A549 (cell line): Measurements from ENCODE around the gene CCDC34.

Experiments used
- HEYL ChIP-seq: fragments of 250-450 bp; sonication (Bioruptor Pico); IDR thresholded peaks from 2 replicates; pipeline ENCODE4 v1.8.0; 2021; ENCODE audit warnings: mild to moderate bottlenecking, moderate library complexity
- MAZ ChIP-seq: fragments of 150-350 bp; IDR thresholded peaks from 2 replicates; pipeline ENCODE4 v1.6.1; 2014; ENCODE audit warnings: antibody characterized with exemption, low read depth, low read length, borderline replicate concordance
- POLR2A ChIP-seq: IDR thresholded peaks from 2 replicates; pipeline ENCODE4 v1.6.1; 2012; ENCODE audit warnings: mild to moderate bottlenecking, low read length
- RCOR1 ChIP-seq: fragments of 150-350 bp; IDR thresholded peaks from 2 replicates; pipeline ENCODE4 v1.6.1; 2014; ENCODE audit warnings: antibody characterized with exemption, low read length, low read depth
- TF ChIP-seq, protein P1 (sequence below): fragments of >200 bp; sonication (Bioruptor Twin); formaldehyde crosslinking; IDR thresholded peaks from 3 replicates; pipeline ENCODE4 v1.5.1; 2016

DNA sequence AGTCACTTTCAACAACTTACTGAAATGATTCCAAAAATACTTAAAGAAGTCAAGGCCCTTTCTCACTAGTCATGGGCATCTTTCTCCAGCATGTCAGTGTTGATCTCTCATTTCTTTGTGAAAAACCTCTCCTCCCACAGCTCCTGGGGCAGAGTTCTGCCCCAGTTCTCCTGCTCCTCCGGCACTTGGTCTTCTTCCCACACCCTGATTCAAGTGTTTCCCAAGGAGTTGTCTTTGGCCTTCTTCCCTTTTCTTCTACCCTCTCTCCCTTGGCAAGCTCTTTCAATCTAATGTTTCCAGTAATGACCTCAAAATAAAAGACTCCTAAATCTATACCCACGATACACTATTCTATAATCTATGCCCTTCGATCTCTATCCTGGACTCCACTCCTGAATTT, 42.1 kb upstream of the CCDC34 start:
- TF ChIP-seq, protein P1, sequence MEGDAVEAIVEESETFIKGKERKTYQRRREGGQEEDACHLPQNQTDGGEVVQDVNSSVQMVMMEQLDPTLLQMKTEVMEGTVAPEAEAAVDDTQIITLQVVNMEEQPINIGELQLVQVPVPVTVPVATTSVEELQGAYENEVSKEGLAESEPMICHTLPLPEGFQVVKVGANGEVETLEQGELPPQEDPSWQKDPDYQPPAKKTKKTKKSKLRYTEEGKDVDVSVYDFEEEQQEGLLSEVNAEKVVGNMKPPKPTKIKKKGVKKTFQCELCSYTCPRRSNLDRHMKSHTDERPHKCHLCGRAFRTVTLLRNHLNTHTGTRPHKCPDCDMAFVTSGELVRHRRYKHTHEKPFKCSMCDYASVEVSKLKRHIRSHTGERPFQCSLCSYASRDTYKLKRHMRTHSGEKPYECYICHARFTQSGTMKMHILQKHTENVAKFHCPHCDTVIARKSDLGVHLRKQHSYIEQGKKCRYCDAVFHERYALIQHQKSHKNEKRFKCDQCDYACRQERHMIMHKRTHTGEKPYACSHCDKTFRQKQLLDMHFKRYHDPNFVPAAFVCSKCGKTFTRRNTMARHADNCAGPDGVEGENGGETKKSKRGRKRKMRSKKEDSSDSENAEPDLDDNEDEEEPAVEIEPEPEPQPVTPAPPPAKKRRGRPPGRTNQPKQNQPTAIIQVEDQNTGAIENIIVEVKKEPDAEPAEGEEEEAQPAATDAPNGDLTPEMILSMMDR = no peak
- no peak for TF ChIP-seq MAZ
- TF ChIP-seq HEYL = no peak
- TF ChIP-seq POLR2A = no peak
- TF ChIP-seq RCOR1 = no peak
